Adrenal gland (tissue), 19 donors: ENCODE results near the gene IGSF5. TPM values are rescaled to one million over a fixed set of nuclear protein-coding genes. Genes with fewer than 3 reads are reported as not detected.
"Not testable (repeated sequence)": the region's sequence is repeated elsewhere in the genome, so short reads cannot be mapped to it uniquely, and the experiment has no call there.

Experiments used
- DNase-seq, 7 donors: peaks; one replicate each; pipeline ENCODE4 v3.0.0-alpha.2; 2019 to 2020
- H3K27ac ChIP-seq, 5 donors: fragments of 200-600 bp; sonication (generic) in 4 of 5; 1 replicate in 3 of 5; 2 replicates in 2 of 5; pipeline versions ENCODE4 v1.5.1 to v1.8.0; 2016 to 2020; ENCODE audit warnings: mild to moderate bottlenecking in 1 of 5
- H3K27me3 ChIP-seq: fragments of 200-600 bp; 2 replicates; pipeline ENCODE4 v1.8.0; 2021
- H3K36me3 ChIP-seq, 2 donors: fragments of 200-600 bp; replicated peaks in 1 of 2; 1 replicate in 1 of 2; 2 replicates in 1 of 2; pipeline versions ENCODE4 v1.5.1 to v1.8.0; 2018 to 2022
- H3K4me1 ChIP-seq, 2 donors: fragments of 200-600 bp; replicated peaks in 1 of 2; 1 replicate in 1 of 2; 2 replicates in 1 of 2; pipeline versions ENCODE4 v1.5.1 to v1.8.0; 2018 to 2021
- H3K4me3 ChIP-seq, 4 donors: fragments of 200-600 bp; sonication (generic) in 3 of 4; one replicate each; pipeline ENCODE4 v1.5.1; 2016 to 2018
- H3K9me3 ChIP-seq, 3 donors: fragments of 200-600 bp; sonication (generic) in 1 of 3; replicated peaks in 1 of 3; 1 replicate in 2 of 3; 2 replicates in 1 of 3; pipeline versions ENCODE4 v1.5.1 to v1.8.0; 2016 to 2021
- POLR2A ChIP-seq, 2 donors: fragments of 450-650 bp; IDR thresholded peaks; one replicate each; pipeline ENCODE4 v1.6.1; 2017; ENCODE audit warnings: antibody characterized with exemption in 2 of 2, mild to moderate bottlenecking in 2 of 2, moderate library complexity in 1 of 2
- WGBS, 4 donors: extraction: QIAGEN DNeasy Blood & Tissue Kit in 2 of 4; methylation state at CpG; one replicate each; pipeline versions ENCODE4 v1.1.5 to v1.1.7; 2013 to 2017; 5-methylcytosine and 5-hydroxymethylcytosine counted together
- intact Hi-C, 2 donors: fragments of 100-400 bp; cut with DNase I; formaldehyde crosslinking; loops; one replicate each; pipeline versions ENCODE4 v1.14.1 to v1.15.0; 2022 to 2023
- long read RNA-seq, 10 donors: library from polyadenylated mRNA in 3 of 10; unstranded in 2 of 10; stranded (forward) in 1 of 10; transcript quantifications; one replicate each; pipeline ENCODE4 v2.0.0 and lab custom pipeline, GENCODE V29; 2021 to 2026
- polyA plus RNA-seq, 3 donors: library from polyadenylated mRNA; stranded (reverse); fragments of 200-250 nt in 2 of 3; fragments of 350-450 nt in 1 of 3; fragmentation: Illumina TruSeq in 1 of 3; extraction: RNeasy Lipid Tissue Mini Kit (QIAGEN cat#74804) in 1 of 3; gene quantifications; one replicate each; pipeline ENCODE4 v1.2.3, GENCODE V29; 2013 to 2014
- total RNA-seq, 9 donors: library from RNA; depleted of rRNA in 4 of 9; stranded (reverse); fragments of >200 nt in 4 of 9; fragments of 120-200 nt in 1 of 9; fragmentation: NEBNext Ultra II Directional in 1 of 9; extraction: Animal tissue kit (Norgen Biotek cat#: 25700) in 1 of 9; gene quantifications; one replicate each; pipeline versions ENCODE4 v1.1.0 to v1.2.4, GENCODE V29; 2013 to 2023
- TF ChIP-seq, protein P1 (sequence below), 6 experiments: fragments of 450-650 bp in 4 of 6; fragments of 200-600 bp in 2 of 6; sonication (generic) in 1 of 6; IDR thresholded peaks; 1 replicate in 5 of 6; 2 replicates in 1 of 6; pipeline versions ENCODE4 v1.5.1 to v1.8.0; 2016 to 2021; ENCODE audit warnings: antibody characterized with exemption in 6 of 6, mild to moderate bottlenecking in 2 of 6, moderate library complexity in 1 of 6
- donor health status: healthy with polysubstance abuse.
- donor health status: Bipolar disorder and iron deficiency.
- donor health status: DM: yes; HTN: yes; CAD: no.
- donor health status: DM: no; HTN: no; CAD: no.
- donor health status: DM: no; HTN: no; CAD: no.
- donor health status: DM: yes; HTN: yes; CAD: no.

The IGSF5 gene
- total RNA-seq (1 to 10 TPM in 2 of 9 donors, under 1 TPM in 6, not detected in 1; 0.12 to 2.5 (median 0.68) TPM), polyA plus RNA-seq (1 to 10 TPM in 1 of 3 donors, under 1 TPM in 2; 0.51 to 2.7 (median 0.80) TPM)
- long read RNA-seq, donor 1, result 0 reads
- long read RNA-seq, donor 2, result 0 reads
- long read RNA-seq, donor 3, result 0 reads
- long read RNA-seq, donor 4, result 0 reads
- long read RNA-seq, donor 5, partial matches to known transcripts, result 0 of 3 reads
- long read RNA-seq, donor 5, other reads (novel, unspliced or antisense), result 3 of 3 reads
- long read RNA-seq, donor 6, partial matches to known transcripts, result 0 of 2 reads
- long read RNA-seq, donor 6, other reads (novel, unspliced or antisense), result 2 of 2 reads
- long read RNA-seq, donor 7, result 0 reads
- long read RNA-seq, donor 8, result 0 reads
- long read RNA-seq, donor 9, result 0 reads
- long read RNA-seq, donor 10, result 0 reads

GRCh38 chr21:39744883-39745282 lies at the start of gene IGSF5:
Gene IGSF5 (plus strand): TSS chr21:39745183. CDS start chr21:39745510, 327 bp downstream.
- H3K9me3 ChIP-seq, H3K27me3 ChIP-seq, H3K4me3 ChIP-seq, H3K4me1 ChIP-seq, H3K36me3 ChIP-seq, intact Hi-C loops, H3K27ac ChIP-seq, DNase-seq: not testable (repeated sequence)
- 74 to 90% (median 75%) methylated on average over 4 of the region's 4 CpGs for WGBS, 4 donors

- WGBS, 4 donors, result 78 to 84% (median 79%) methylated on average over 7 of the region's 7 CpGs
Measured at GRCh38 chr21:39696196-39696595, 48.8 kb upstream of the IGSF5 start.

DNA sequence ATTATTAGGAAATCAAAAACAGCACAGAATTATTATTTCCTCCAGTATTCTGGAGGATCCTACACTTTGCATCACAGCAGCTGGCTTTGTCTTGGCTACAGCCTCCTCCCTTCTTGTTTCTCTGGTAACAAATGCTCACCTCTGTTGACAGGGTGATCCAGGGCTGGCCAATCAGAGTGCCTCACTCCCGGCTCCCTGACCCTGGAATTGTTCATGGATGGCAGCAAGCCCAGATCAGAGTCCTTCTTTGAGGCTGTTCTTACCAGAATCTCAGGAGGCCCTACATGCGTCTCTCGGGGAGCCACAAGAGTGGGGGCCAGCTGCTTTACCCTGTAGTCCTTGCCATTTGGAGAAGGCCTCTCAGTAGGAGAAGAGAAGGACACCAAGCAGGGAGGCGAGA lies 48.4 kb upstream of the IGSF5 start:
- no peaks in the 10 kb centered on the region for H3K9me3 ChIP-seq
- peak; percentile 55 to 82 (median 64) for DNase-seq
- WGBS, 4 donors, result 0 to 46% (median 31%) methylated on average over 1 to 4 of the region's 4 CpGs

More at GRCh38 chr21:39696196-39696595, 48.8 kb upstream of the IGSF5 start:
- Histone ChIP-seq H3K27ac (no peak overlapping the region), H3K4me1 (no peaks in the 10 kb centered on the region), H3K4me3 (no peak overlapping the region), H3K36me3 (no peaks in the 10 kb centered on the region), H3K27me3 (no peaks in the 10 kb centered on the region), H3K9me3 (no peaks in the 10 kb centered on the region)
- intact Hi-C loops, result no loop called here
- no peak for DNase-seq
- TF ChIP-seq POLR2A (IDR thresholded peaks at IDR 0.05), result no peak
- TF ChIP-seq, protein P1, sequence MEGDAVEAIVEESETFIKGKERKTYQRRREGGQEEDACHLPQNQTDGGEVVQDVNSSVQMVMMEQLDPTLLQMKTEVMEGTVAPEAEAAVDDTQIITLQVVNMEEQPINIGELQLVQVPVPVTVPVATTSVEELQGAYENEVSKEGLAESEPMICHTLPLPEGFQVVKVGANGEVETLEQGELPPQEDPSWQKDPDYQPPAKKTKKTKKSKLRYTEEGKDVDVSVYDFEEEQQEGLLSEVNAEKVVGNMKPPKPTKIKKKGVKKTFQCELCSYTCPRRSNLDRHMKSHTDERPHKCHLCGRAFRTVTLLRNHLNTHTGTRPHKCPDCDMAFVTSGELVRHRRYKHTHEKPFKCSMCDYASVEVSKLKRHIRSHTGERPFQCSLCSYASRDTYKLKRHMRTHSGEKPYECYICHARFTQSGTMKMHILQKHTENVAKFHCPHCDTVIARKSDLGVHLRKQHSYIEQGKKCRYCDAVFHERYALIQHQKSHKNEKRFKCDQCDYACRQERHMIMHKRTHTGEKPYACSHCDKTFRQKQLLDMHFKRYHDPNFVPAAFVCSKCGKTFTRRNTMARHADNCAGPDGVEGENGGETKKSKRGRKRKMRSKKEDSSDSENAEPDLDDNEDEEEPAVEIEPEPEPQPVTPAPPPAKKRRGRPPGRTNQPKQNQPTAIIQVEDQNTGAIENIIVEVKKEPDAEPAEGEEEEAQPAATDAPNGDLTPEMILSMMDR (IDR thresholded peaks at IDR 0.05), result no peak

GRCh38 chr21:39700318-39700717 lies 44.7 kb upstream of the IGSF5 start:
- no peaks in the 10 kb centered on the region for H3K4me1 ChIP-seq
- no peak overlapping the region for H3K4me3 ChIP-seq
- H3K27ac ChIP-seq, result no peak overlapping the region
- peaks cover 8% of the 10 kb centered on the region for H3K27me3 ChIP-seq
- no peaks in the 10 kb centered on the region for H3K36me3 ChIP-seq
- no peak for TF ChIP-seq POLR2A (IDR thresholded peaks at IDR 0.05)
- DNase-seq, result no peak
- WGBS, 4 donors, result 64 to 90% (median 76%) methylated on average over 2 of the region's 2 CpGs
- no peaks in the 10 kb centered on the region for H3K9me3 ChIP-seq
- intact Hi-C loops, result no loop called here

More for the DNA sequence above, 48.4 kb upstream of the IGSF5 start:
- Histone ChIP-seq H3K4me3 (no peak overlapping the region), H3K4me1 (no peaks in the 10 kb centered on the region), H3K27me3 (no peaks in the 10 kb centered on the region), H3K27ac (no peak overlapping the region), H3K36me3 (no peaks in the 10 kb centered on the region)
- no peak for TF ChIP-seq POLR2A (IDR thresholded peaks at IDR 0.05)
- TF ChIP-seq, protein P1 (IDR thresholded peaks at IDR 0.05), result no peak
- intact Hi-C loops, result no loop called here

GRCh38 chr21:39703578-39703977 lies 41.4 kb upstream of the IGSF5 start:
- TF ChIP-seq, protein P1 (IDR thresholded peaks at IDR 0.05), result no peak
- TF ChIP-seq POLR2A (IDR thresholded peaks at IDR 0.05), result no peak
- intact Hi-C loops, result no loop called here
- H3K4me3 ChIP-seq, result no peak overlapping the region

More at GRCh38 chr21:39703578-39703977, 41.4 kb upstream of the IGSF5 start:
- Histone ChIP-seq H3K27me3 (peaks cover 10% of the 10 kb centered on the region), H3K9me3 (no peaks in the 10 kb centered on the region), H3K27ac (no peak overlapping the region), H3K4me1 (no peaks in the 10 kb centered on the region), H3K36me3 (no peaks in the 10 kb centered on the region)
- DNase-seq, result no peak
- 74 to 93% (median 80%) methylated on average over 1 of the region's 1 CpG for WGBS, 4 donors
